ENCODE results near the gene TMC5.

The TMC5 gene

DNA sequence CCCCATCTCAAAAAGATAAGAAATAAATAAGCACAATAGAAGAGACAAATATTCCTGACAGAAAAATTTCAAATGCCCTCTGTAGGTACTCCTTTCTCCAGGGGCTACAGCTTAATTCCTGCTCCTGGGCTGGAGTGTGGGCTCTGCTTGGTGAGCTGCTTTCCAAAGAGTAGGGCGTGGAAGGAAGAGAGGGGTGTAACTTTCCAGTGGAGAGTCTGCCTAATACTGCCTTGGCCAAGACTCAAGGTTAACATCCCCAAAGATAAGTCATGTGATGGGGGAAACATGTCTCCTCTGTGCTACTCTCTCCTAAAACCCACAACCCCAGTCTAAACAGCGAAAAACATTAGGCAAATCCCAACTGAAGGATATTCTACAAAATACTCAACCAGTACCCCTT is 42.7 kb downstream of the TMC5 start:
- DNase-seq (ENCODE audit: low spot score): no peak

DNA sequence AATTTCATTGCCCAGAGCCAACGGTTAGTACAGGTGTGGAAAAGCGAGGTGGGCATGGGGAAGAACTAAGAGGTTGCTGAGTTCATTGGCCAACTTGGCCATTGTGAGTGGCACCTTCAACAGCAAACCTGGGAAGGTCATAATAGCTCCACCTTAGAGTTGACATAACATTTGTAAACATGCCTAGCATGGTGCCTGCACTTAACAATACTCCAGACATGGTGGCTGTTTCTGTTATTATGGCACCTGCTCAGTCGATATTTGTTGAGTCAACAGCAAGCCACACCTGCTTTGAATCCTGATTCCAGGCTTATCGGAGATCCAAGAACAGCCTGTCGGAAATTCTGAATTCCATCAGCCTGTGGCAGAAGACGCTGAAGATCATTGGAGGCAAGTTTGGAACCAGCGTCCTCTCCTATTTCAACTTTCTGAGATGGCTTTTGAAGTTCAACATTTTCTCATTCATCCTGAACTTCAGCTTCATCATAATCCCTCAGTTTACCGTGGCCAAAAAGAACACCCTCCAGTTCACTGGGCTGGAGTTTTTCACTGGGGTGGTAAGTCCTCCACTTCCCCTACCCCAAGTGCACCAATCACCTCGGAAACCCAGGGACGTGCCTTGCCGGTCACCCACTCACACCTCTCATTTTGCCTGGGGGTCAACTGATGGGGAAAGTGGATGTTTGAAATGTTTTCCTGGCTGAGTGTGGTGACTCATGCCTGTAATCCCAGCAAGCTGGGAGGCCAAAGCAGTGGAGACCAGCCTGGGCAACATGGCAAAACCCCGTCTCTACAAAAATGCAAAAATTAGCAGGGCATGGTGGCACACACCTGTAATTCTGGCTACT is 46.0 kb downstream of the TMC5 start:
- no peak for DNase-seq (ENCODE audit: low spot score)

- DNase-seq (ENCODE audit: low spot score): no peak
These were observed 50.6 kb downstream of the TMC5 start for GRCh38 chr16:19468300-19468699.

GRCh38 chr16:19472482-19472881 is 54.8 kb downstream of the TMC5 start:
- no peak for DNase-seq (ENCODE audit: low spot score)

- no peak for DNase-seq (ENCODE audit: low spot score)
These were observed 56.9 kb downstream of the TMC5 start for GRCh38 chr16:19474617-19475016.

DNA sequence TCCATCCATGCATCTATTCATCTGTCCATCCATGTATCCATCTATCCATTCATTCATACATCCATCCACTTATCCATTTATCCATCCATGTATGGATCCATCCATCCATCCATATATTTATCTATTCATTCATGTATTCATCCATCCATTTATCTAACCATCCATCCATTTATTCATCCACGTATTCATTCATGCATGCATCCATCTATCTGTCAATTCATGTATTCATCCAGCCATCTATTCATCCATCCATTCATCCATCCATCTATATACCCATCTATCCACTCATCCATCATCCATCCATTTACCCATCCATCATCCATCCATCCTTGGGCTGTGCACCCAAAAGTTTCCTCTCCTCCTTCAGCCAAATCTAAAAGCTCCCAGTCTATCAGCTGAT is 60.8 kb downstream of the TMC5 start:
- no peak for DNase-seq (ENCODE audit: low spot score)

DNA sequence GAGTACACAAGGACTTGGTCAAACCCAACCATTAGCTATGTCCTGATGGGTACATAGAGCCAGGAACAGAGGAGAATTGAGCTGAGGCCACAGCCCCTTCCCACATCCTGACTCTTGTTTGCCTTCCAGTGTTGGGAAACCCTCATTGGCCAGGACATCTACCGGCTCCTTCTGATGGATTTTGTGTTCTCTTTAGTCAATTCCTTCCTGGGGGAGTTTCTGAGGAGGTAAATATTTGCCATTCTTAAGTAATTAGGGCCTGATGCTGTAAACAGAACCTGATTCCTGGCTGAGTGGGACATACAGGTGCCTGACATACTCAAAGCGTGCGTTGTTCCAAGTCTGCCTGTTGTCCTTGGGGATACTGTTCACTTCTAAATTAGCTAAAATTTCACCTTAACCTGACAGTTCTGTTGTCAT is 61.6 kb downstream of the TMC5 start:
- no peak for DNase-seq (ENCODE audit: low spot score)

GRCh38 chr16:19481296-19481695 is 63.6 kb downstream of the TMC5 start:
- no peak for DNase-seq (ENCODE audit: low spot score)

- no peak for DNase-seq (ENCODE audit: low spot score)
These were observed 64.1 kb downstream of the TMC5 start for GRCh38 chr16:19481769-19482168.

DNA sequence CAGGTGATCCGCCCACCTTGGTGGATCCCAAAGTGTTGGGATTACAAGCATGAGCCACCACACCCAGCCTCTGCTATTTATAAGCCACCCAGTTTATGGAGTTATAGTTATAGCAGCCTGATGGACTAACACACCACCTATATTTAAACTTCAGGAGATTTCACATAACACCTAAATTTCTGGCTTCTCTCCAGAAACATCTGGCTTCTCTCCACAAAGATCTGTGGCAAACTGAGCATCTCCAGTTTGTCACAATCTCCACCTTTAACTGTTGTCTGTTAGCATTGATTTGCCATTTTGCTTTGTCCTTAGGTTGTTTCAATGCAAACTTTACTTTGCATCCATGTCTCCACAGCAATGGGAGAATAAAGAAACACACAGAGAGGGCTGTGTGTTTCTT is 64.6 kb downstream of the TMC5 start:
- no peak for DNase-seq (ENCODE audit: low spot score)

GRCh38 chr16:19484096-19484495 is 66.4 kb downstream of the TMC5 start:
- DNase-seq (ENCODE audit: low spot score): no peak

- no peak for DNase-seq (ENCODE audit: low spot score)
These were observed 67.9 kb downstream of the TMC5 start for GRCh38 chr16:19485611-19486010.

DNA sequence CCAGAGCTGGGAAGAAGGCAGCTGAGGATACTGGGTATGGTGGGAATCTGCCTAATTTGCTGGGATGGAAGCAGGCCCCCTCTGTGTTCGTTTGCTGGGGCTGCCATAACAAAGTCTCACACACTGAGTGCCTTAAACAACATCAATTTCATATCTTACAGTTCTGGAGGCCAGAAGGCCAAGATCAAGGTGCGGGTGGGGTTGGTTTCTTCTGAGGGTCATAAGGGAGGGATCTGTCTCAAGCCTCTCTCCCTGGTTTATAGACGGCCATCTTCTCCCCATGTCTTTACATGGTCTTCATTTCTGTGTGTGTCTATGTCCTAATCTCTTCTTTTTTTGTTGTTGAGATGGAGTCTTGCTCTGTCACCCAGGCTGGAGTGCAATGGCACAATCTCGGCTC is 68.4 kb downstream of the TMC5 start:
- no peak for DNase-seq (ENCODE audit: low spot score)

DNA sequence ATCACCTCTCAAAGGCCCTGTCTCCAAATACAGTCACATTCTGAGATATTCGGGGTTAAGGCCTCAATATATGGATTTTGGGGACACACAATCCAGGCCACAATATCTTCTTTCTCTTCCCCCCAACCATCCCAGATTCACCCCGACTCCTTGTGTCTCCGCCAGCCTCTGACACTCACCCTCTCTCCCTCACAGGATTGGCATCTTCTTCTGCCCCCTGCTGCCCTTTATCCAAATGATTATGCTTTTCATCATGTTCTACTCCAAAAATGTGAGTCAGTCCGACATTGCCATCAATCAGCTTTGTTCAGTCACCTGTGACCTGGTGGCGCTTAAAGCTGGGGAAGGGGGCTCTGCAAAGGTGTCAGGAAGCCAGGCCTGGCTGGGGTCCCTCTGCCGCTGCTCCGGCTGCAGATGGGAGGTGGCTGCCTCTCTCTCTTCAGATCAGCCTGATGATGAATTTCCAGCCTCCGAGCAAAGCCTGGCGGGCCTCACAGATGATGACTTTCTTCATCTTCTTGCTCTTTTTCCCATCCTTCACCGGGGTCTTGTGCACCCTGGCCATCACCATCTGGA is 69.2 kb downstream of the TMC5 start:
- DNase-seq (ENCODE audit: low spot score): no peak

DNA sequence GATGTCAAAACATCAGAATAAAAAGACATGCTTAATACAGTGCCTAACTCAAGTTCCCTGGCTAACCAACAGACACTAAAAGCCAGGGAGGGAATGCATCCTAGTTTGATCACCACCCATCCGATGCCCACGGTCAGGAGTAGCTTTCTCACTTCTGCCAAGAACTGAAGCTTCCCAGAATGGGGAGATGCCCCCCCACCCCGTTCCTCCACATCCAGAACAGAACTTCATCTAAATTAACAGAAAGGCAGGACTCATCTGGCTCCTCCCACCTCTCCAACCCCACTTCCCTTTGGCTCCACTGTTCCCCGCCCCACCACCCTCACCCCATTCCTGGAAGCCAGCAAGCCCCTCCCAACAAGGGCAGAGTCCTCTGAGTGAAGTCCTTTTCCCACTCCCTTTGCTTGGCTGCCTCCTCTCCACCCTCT is 70.5 kb downstream of the TMC5 start:
- DNase-seq (ENCODE audit: low spot score): no peak

DNA sequence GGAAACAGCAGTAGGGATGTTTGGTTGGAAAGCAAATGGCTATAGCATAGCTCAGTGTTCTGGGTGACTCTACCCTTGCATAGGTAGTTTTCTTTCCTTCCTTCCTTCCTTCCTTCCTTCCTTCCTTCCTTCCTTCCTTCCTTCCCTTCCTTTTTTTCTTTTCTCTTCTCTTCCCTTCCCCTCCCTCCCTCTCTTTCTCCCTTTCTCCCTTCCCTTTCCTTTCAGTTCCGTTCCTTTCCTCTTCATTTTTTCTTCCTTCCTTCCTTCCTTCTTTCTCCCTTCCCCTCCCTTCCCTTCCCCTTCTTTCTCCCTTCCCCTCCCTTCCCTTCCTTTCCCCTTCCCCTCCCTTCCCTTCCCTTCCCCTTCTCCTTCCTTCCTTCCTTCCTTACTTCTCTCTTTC is 72.9 kb downstream of the TMC5 start:
- no peak for DNase-seq (ENCODE audit: low spot score)

DNA sequence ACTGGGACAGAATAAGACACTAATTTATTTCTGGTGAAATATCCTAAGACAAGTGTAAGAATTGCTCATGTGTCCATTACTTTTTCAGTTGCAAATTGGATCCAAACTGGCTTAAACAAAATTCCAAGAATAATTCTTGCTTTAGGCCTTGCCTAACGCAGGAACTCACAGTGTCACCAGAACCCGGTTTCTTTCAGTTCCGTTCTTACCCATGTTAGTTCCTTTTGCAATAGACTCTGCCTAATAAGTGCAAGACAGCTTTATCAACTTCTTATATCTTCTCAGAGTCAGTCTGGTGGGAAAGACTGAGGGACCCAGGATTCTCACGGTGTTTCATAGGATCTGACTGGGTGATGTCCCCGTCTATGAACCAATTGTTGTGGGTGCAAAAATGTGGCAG is 79.5 kb downstream of the TMC5 start:
- no peak for DNase-seq (ENCODE audit: low spot score)

DNA sequence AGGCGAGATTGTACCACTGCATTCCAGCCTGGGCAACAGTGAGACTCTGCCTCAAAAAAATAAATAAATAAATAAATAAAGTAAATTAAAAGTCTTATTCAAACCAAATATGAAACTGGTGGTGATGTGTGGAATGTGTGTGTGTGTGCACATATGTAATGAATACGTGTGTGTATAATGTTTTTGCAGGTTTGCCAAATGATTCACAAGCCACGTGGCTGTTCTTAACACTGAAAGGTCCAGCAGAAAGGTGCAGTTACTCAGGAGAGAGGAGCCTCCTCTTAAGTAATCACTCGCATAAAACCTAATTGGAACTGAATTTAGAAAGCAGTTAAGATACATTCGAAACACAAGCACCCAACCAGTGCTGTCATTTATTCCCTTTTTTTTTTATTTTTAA is 81.3 kb downstream of the TMC5 start:
- DNase-seq (ENCODE audit: low spot score): no peak

DNA sequence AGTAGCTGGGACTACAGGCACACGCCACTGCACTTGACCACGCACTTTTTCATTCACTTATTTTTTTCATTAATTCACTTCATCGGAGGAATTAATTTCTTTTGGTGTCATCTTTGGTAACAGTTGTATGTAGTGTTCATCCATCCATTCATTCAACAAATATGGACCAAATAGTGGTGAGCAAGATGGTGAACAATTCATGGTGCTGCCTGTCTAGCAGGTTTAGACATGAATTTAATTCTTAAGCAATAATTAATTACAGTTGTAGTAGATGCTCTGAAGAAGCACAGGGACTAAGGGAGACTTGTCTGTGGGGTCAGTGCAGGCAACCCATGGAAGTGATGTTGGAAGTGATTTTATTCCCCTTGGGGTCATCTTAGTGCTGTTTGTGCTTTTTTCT is 81.8 kb downstream of the TMC5 start:
- DNase-seq (ENCODE audit: low spot score): no peak

GRCh38 chr16:19502395-19503131 is 84.9 kb downstream of the TMC5 start:
- DNase-seq (ENCODE audit: low spot score): peak; percentile 61

- no peak for DNase-seq (ENCODE audit: low spot score)
These were observed 85.9 kb downstream of the TMC5 start for GRCh38 chr16:19503461-19504075.

DNA sequence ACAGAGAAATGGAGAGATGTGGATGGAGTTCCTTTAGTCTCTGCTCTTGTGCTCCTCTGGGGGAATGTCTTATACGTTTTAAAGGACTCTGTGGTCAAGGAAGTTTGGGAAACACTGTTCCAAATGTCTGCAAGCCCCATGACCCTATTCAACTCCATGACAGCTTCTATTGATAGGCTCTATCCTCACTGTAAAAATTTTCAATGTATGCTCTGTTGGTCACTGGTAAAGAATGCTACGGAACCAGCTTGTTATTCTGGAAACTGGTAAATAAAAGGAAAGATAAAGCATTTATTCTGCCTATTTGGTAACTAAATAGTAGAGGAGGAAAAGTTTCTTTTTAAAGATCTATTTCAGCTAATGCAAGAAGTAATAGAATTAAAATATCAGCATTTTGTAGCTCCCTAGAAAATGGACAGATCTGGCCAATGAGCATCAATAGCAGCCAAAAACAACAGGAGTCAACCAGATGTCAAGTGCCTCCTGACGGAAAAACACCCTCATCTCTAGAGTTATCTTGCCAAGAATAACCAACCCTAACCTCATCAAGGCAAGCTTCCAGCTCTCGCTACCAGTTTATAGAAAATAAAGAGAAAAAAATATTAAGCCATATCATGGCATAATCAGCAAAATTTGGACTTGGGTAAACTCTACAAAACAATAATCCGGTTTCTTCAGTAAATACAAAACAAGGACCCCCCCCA is 88.1 kb downstream of the TMC5 start:
- no peak for DNase-seq (ENCODE audit: low spot score)
